Kidney tubule cell (primary cell): ENCODE measurements around the gene TST.

Experiments
- DNase-seq: peaks from one replicate; pipeline ENCODE4 v3.0.0-alpha.2; 2018; ENCODE audit warnings: low spot score

Gene TST

DNA sequence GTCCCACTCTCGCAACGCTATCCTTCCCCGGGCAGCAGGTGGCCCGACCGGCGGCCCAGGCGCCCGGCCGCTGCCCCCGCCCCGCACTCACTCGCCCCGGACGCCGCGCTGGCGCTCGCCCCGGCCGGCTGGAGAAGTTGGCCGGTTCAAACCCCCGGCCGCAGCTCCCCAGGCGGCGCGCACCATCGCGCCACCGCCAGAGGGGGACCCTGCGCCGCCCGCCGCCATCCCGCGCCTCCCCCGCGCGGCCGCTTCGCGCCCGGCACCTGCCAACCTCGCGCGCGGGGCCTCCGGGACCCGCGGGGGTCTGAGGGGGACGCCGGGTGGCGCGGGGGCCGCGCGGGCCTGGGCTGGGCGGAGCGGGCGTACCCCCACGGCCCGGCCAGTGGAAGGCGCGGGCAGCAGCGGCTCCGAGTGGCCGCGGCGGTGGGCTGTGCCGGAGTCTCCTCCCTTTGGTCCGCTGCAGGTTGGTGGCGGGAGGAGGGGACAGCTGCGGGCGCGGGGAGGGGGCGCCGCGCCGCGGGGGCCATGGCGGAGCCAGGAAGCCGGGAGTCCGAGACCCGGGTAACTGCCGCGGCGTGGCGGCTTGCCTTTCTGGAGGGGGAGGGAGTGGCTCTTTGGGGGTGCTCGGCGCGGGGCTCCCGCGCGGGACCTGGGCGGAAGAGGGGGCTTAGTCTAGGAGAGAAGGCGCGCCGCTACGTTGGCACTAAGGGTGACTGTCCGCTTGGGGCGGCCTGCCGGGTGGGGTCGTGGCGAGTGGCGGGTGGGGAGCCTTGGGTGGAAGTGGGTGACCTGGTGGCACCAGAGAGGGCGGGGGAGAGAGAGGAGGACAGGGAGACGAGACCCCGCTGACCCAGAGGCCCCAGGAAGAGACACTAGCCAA, at the start of gene TST, which contains the start of gene MPST:
TST (minus strand) TSS at position 139 of the 883 bp plus-strand sequence. CDS start 715 bp downstream, outside the sequence.
MPST (plus strand) TSS at position 434 of the 883 bp plus-strand sequence; CDS start at position 529, 95 bp downstream.
- peak; percentile 80 for DNase-seq

DNA sequence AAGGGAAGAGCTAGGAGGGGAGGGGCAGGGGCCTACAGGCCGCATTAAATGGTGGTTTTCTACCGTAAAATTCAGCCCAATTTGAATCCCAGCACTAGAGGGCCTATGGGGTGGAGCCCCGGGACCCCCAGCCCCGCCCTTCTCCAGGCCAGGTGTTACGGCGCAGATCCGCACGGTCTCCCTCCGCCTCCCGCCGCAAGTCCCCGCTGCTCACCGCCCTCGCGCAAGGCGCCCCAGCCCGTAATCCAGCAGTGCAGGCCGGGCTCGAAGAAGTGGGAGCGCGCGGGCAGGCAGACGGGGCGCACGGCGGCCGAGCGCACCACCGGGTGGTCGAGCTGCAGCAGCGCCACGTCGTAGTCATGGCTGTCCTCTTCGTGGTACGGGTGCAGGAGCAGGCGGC, 49.6 kb upstream of the TST start:
- DNase-seq, result no peak

DNA sequence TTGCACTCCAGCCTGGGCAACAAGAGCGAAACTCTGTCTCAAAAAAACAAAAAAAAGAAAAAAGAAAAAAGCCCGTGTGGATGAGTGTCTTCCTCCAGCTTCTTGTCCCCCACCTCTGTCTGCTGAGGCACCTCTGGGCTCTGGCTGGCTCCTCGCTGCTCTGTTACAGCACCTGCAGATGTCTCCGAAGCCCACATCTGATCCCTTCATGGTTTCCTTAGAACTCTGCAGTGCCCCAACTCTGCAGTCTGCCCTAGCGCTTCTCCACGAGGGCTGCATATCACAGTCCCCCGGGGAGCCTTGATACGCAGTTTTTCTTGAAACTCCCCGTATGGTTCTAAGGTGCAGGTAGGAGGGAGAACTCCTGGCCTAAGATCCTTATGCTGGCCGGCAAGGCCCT, 48.2 kb upstream of the TST start:
- DNase-seq, result no peak

DNA sequence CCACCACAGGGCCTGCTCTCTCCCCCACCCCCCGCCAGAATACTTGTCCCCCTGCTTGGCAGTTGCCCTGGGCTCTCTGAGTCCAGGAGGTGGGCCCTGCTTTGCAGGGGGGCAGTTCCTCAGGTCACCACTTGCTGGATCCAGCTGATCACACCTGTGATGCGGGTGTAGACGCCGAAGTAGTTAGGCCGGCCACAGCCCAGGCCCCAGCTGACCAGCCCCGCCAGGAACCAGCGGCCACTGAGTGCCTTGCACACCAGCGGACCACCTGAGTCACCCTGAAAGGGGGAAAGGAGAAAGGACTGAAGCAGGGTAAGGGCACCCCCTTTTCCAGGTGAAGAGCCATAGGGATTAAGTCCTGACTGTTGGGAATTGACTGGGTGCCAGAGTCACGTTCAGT, 46.7 kb upstream of the TST start:
- no peak for DNase-seq

DNA sequence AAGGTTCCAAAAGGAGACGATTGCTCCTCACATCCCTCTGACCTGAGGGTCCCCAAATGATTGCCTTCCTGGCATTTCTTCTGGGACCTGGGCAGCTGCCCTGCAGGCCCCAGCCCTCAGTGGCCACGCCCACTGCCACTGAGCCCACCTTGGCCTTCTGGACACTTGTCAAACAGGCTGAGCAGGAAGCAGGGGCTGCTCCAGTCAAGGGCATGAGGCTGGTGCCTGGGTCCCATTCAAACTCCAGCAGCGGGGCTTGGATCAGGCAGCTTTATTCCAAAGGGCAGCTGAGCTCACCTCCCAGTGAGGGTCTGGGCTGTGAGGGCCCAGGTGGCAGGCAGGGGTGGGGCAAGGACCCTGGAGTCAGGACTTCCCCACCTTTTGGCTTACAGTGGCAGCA, 45.9 kb upstream of the TST start:
- no peak for DNase-seq

DNA sequence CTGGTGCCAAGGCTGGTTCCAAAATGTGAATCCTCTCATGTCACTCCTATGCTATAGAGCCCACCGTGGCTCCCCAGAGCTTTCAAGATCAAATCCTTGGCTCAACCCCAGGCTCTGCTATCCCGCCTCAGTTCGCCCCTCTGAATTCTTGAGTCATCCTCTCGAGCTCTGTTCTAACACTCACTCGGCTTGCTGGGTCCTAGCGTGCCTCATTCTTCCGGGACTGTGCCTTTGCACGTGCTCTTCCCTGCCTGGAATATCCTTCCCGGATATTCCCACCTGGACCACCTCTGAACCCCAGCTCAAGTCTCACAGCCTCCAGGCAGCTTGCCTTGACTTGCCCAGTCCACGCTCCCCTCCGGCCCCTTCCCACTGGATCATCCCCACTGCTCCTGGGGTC, 45.3 kb upstream of the TST start:
- no peak for DNase-seq

DNA sequence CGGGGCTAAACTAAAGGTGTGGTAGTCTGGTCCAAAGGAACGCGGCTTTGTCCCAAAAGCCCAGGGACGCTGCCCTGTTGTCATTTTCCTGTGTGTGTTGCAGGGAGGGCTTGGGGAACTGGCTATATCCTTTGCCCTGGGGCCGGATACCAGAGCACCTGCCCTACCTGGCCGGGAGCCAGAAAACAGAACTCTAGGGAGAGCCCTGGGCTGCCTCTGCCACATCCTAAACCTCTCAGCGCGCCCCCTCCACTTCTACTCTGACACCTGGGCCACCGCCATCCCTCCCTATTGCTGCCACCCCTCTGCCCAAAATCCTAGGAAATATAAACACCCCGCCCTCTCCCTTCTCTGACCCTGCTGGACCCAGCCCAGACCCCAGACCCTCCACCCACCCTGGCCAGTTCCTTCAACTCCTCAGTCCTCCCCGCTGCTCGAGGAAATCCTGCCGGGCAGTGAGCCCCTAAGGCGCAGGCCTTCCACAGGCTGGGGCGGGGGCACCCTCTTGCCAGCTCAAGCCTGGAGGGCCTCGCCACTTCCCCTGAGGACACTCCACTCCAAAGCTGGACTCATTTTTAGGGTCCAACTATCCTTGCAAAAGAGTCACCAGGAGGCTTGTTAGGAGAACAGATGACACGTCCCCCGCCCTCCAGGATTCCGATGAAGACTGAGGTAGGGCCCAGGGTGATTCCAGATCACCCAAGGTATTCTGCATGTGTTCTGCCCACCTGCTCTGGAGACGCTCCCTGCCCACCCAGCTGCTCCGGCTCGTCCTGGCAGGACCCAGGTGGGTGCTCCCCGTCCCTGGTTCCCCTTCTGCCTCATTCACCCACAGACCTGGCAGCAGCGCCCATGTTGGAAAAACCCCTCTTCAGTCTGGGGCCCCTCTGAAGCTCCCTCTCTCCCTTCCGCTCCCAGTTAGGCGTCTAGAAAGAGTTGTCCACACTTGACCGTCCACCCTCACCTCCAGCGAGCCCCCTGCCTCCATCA, 44.5 kb upstream of the TST start:
- DNase-seq, result no peak

DNA sequence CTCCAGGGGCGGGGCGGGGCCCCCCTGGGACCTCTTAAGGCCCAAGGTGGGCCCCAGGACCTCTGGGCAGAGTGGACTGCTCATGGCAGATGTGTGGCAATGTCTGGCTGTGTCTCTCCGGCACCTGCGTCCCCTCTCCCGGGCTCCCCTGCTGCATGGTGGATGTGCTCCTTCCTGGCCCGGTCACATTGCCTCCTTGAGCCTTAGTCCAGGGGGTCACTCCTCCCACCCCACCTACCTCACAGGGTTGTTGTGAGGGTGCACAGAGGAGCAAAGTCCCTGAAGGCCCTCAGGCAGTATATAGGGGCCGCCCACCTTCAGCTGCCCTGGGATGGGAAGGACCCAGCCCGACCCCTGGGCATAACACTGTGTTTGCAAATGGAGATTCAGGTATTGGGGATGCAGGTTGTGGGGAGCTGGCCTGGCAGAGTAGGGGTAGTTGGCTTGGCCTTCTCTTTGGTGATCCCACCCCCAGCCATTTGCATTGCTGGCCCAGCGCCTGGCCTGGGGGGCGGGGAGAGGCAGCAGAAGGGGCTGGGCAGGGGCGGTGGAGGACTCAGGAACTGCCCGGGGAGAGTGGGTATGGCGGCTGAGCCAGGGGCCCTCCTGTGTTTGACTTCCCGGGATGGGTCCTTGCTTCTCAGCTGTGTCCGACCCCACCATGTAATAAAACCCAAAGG, 43.6 kb upstream of the TST start:
- DNase-seq, result no peak

DNA sequence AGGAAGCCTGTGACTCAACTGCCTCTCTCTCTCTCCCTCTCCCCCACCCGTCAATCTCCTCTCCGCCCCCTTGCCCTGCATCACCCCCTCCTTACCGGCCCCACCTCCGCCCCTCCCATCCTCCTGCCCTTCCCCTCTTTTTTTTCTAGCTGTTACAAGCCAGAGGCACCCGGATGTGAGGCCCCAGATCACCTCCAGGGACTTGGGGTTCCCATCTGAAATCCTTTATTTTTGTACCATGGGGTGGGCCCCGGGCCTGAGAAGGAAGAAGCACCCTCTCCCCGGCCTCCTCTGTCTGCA, 43.1 kb upstream of the TST start:
- no peak for DNase-seq

DNA sequence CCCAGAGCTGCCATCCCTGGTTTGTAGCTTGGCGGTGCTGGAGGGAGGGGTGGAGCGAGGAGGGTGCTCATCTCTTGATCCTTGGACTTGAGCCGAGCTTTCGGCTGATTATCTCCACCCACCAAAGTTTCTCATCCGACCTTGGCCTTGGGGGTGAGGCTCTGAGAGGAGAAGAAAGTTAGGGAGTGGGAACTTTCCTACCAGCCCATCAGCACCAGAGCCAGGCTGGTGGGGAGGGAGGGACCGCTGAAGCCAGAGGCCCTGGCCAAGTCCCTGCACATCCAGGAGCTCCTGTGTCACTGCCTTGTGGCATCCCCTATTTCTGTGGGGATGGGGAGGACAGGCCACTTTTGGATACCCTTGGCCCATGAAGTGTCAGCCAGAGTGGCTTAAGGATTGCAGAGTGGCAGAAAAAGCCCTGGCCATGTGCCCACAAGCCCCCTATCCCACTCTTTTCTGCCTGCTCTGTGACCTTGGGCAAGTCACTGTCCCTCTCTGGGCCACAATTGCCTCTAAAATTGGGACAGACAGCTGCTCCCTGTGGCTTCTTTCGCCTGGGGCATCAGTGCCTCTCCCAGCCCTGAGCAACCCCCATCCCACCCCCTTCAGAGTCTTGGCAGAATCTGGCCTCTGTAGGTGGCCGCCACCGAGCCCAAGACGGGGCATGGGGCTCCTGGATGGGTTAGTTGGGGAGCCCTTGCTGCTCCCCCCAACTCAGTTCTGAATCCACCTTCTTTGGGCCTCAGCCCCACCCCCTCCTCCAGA, 42.5 kb upstream of the TST start:
- DNase-seq, result no peak

DNA sequence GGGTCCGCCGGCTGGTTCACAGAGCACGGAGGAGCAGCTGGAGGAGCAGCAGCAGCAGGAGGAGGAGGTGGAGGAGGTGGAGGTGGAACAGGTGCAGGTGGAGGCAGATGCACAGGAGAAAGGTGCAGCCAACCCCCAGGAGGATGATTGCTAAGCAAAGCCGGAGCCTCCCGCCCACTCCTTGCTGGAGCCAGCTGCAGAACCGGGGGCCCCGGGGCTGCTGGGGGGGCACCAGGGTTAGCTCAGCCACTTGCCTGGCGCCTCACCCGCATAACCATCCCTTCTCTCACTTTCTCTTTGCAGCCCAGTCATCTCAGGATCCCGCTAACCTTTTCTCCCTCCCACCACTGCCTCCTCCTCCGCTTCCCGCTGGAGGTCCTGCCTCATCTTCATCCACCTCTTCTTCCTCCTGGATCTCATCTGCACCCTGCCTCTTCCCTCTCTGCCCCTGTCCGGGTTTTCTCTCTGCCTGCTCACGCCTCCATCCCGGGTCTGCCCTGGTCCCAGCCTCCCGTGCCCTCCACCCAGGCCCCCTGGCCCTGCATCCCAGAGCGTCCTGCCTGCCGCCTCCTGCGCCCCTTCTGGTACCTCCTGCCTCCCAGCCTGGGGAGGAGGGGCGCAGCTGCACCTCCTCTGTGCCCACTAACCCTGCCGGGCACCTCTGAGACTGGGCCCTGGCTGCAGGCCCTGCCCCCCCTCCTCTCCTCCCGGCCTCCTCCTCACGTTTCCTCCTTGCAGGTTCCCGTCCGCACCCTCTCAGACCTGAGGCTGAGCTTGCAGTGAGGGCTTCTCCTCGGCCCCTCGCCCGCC, 41.8 kb upstream of the TST start:
- no peak for DNase-seq

DNA sequence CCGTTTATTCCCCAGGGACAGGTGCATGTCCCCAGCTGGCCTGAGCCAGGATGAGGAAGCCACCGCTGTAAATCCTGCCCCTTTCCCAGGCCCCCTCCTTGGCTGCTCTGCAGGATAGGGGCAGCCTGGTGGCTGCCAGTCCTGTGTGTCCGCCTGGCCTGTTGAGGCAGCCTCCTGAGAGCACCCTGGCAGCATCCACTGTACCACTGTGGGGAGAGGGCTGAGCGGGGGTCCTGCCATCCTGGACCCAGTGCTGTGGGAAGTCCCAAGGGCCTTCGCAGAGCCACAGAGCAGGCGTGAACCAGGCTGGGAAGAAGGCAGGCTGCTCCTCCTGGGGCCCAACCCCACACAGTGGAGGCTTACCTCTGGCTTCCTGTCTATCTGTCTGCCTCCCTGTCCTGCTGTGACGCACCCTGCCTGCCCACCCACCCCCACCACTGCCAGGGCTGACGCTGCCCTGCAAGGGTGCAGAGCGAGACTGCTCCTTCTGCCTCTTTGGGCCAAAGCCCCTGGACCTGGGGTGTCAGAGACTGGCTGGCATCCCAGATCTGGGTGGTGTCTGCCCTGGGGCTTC, 40.7 kb upstream of the TST start:
- no peak for DNase-seq

DNA sequence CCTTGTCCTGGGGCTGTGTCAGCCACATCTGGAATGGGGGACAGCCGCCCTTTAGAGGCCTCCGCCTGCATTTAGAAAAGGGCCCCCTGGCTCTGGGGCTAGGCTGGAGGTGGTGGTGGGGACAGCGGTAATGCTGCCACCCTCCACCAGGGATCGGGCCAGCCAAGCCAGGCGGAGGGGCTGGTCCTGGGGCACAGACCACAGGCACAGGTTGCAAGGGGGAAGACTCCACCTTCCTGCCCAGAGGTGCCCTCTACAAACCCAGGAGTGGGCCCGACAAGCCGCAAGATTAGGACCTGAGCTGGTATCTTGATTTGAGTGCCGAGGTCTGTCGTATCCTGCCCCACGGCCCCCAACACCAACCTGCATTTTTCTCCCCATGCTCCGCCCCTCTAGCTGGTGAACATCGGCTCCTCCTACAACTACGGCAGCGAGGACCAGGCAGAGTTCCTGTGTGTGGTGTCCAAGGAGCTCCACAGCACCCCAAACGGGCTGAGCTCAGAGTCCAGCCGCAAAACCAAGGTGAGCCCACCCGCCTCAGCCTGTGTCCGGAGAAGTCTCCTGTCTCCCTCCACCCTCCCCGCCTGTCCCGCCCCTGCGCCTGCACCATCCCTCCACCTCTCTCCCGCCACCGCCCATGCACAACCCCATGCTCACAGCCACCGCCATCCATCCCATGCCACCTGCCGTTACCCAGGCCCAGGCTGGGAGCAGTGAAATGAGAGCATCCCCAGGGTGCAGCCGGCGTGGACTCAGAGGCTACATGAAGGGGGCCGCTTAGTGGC, 39.9 kb upstream of the TST start:
- DNase-seq, result no peak

DNA sequence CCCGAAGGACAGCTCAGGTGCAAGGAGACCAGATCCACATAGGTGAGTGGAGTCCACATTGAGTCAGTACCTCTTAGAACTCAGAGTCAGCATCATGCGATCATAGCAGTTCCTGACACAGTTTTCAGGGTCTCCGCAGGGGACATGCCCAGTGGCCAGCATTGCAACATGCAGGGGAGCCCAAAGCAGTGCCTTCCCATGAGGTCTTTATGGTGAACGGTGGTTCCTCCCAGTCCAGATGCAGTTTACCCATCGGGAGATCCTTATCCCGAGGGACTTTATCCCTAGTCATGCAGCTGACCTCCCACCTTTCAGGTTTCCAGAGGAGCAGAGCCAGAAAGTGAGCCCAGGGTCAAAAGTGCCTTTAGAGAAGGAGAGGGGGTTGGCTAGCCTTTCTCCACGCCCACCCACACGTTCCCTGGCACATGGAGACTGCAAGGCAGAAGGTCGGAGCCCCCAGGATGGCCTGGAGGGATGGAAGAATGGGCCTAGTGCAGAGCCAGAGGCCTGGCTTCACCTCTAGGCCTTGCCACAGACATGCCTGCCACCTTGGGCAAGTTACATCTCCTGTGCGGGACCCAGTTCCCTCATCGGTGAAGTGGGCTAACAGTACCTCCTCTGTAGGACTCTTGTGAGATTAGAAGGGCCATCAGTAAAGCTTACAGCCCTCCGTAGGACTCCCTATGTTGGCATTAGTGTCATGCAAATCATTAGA, 38.7 kb upstream of the TST start:
- no peak for DNase-seq

DNA sequence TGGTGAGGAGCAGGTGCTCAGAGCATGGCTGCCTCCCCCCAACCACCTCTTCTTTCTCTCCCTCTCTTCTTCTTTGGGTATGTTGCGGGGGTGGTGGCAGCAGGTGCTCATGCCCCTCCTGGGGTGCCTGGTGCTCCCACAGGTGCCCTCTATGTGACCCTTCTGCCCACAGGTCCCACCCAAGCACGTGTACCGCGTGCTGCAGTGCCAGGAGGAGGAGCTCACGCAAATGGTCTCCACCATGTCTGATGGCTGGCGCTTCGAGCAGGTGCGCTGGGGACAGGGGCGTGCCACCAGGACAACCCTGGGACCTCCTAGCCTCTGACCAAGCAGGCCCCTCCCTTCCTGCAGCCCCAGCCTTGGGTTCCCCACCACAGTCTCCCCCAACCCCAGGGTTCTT, 38.0 kb upstream of the TST start:
- DNase-seq, result no peak

DNA sequence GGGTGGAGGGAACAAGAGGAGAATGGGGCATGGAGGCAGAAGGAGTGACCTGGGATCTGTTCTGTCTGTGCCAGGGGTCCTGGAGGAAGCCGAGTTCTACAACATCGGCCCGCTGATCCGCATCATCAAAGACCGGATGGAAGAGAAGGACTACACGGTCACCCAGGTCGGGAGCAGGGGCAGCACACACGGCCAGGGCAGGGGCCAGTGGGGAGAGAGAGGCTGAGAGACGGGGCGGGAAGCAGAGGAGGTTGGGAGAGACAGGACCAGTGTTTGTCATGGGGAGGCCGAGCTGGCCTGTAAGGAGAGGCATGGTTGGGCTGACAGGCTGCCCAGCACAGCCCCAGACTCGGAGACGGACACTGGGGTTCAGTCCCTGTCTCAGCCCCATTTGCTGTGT, 37.0 kb upstream of the TST start:
- no peak for DNase-seq

DNA sequence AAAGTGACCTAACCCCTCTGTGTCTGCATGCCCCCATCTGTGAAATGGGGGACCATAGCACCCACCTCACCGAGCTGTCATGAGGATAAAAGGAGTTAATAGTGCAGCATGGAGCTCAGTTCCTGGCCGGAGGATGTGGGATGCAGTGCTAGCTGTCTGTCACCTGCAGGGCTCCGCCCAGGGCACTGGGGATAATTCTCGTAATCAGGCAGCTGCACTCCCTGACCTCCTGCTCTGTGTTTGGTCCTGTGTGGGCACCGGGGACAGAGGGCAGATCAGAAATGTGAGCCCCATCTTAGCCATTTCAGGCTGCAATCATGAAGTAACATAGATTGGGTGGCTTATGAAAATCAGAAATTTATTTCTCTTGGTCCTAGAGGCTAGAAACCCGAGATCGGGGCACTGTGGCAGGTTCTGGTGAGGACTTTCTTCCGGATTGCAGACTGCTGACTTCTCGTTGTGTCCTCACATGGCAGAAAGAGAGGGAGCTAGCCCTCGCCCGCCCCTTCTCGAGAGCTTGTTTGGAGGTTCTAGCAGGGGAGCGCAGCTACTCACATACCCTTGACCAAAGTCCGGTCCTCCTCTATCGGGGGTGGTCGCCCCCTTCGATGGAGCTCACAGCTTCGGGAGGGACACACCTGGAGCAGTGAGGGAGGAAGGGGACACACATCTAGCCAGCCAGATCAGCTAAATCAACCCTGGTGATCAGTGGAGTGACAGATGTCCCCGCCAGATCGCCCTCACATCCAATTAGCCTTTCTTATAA, 35.5 kb upstream of the TST start:
- no peak for DNase-seq

DNA sequence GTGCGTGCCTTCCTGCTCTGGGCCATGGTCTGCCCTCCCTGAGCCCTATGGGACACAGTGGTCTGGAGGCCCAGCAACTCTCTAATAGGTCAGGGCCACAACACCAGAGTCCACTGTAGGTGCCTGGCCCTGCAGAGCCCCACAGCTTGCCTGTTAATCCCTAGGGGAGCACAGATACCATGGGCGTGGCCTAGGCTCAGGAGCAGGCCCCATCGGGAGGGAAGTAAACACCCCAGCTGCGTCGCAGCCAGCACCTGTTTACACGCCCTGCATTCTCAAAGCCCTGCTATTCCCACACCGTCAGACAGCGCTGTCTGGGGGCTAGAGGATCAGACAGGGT, 34.8 kb upstream of the TST start:
- no peak for DNase-seq
